VCaP (cell line): ENCODE results near the gene STX10.

Experiments used
- H3K27ac ChIP-seq: fragments of 450-650 bp; 2 replicates; pipeline ENCODE4 v1.5.1; 2017
- TF ChIP-seq, protein P1 (sequence below): fragments of 450-650 bp; conservative IDR thresholded peaks from 2 replicates; pipeline ENCODE4 v1.5.1; 2017; ENCODE audit warnings: mild to moderate bottlenecking, moderate library complexity

Gene STX10

DNA sequence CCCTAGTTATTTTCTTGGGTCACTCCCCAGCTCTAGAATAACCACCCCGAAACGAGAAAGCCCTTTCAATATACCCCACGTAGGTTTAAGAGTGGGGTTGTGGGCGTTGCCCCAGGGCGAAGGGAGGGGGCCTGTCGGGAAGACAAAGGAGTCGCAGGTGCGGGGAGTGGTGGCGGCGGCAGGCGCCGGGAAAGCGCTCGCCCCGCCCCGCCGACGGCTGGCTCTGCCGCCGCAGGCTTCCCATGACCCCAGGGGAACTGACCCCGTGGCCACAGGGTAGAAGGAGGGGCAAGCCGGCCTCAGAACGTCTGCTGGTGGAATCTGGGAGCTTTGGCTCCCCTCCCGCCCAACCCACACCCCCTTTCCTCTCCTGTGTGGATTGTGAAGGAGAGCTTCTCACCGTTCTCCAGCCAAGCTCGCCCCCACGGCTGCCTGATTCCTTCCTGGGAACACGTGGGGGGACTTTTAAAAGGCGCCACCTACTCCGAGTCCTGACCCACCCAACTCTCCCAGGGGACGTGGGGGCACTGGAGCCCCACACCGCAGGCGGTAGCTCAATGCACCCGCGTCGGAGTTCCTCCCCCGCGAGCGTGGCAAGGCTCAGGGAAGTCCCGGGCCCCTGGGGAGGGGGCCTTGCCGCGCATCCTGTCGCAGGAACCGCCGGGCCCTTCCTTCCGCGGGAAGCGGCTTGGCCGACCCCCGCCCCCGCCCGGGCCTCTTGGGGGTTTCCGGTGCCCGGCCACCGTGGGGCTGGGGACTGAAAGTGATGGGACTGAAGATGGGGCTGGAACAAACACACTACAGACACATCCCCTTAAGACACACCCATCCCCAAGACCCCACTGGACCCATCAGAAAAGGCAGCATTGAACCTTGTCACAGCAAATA, 5.5 kb upstream of the STX10 start:
- H3K27ac ChIP-seq = peak overlapping the region; percentile 95
- TF ChIP-seq, protein P1, sequence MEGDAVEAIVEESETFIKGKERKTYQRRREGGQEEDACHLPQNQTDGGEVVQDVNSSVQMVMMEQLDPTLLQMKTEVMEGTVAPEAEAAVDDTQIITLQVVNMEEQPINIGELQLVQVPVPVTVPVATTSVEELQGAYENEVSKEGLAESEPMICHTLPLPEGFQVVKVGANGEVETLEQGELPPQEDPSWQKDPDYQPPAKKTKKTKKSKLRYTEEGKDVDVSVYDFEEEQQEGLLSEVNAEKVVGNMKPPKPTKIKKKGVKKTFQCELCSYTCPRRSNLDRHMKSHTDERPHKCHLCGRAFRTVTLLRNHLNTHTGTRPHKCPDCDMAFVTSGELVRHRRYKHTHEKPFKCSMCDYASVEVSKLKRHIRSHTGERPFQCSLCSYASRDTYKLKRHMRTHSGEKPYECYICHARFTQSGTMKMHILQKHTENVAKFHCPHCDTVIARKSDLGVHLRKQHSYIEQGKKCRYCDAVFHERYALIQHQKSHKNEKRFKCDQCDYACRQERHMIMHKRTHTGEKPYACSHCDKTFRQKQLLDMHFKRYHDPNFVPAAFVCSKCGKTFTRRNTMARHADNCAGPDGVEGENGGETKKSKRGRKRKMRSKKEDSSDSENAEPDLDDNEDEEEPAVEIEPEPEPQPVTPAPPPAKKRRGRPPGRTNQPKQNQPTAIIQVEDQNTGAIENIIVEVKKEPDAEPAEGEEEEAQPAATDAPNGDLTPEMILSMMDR = no peak

DNA sequence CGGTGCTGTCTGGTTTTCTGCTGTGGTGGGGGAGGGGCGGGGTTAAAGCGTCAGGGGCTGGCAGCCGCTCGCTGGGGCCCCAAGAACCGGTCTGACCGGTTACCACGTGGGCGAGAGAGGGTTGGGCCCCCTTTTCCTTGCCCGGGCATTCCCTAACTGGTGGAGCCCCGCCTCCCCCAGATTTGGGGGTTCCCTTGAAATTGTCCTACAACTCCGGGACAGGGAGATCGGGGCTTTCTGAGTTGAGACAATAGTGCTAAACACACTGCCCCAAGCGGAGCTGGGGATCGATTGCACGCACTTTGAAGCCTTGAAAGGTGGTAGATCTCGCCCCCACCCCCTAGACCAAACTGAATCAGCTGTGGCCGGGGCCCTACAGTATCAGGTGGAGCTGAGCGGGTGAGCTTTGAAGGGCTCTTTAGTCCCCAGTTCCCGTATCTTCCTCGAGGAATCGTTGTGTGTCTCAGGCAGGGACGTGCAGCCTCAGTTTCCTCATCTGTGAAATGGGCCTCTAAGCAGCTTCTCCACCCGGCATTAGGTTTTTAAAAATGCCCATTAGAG, 4.8 kb upstream of the STX10 start:
- TF ChIP-seq, protein P1 = peak; percentile 15; the same call in 1 of the 2 replicates
- H3K27ac ChIP-seq = peak overlapping the region; percentile 95

DNA sequence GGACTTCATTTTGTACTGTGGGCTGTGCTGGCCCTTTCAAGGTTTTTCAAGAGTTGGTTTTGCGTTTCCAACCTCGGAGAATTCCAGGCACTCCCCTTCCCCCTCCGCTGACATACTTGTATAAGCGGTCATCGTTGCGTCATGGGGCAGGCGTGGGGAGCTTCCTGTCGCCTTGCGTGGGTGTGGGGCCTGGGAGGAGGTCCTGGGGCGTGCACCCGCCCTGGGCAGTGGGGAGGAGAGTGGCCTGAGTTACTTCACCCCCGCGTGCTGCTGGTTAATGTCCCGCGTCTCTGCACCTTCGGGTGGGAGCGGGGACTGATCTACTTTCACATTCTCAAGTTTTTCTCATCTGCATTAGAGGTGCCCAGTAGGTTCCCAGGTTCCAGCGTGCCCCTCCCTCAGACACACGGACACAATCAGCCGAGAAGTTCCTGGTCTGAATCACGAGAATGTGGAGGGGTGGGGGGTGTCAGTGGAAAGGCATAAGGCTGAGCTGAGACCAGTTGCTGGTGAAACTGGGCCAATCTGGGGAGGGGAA, 4.1 kb upstream of the STX10 start:
- H3K27ac ChIP-seq = peak overlapping the region; percentile 95
- TF ChIP-seq, protein P1 = no peak

DNA sequence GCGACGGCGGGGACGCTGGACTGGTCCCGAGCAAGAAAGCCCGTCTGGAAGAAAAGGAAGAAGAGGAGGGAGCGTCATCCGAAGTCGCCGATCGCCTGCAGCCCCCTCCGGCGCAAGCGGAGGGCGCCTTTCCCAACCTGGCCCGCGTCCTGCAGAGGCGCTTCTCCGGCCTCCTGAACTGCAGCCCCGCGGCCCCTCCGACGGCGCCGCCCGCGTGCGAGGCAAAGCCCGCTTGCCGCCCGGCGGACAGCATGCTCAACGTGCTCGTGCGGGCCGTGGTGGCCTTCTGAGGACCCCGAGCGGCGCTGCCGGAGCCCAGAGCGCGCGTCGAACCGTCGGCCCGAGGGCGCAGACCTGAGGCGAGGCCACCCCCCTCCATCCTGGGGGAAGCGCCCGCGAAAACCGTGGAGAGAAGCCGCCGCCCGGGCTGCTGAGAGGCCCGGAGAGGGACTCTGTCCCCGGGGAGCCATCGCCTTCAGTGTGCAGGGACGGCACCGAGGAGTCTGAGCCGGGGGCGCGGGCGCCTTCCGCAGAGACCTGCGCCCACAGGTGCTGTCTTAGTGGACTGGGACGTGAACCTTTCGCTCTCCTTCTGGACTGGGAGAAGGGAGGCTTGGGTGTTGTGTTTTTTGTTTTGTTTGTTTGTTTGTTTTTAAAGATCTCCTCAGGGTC, 3.5 kb upstream of the STX10 start:
- H3K27ac ChIP-seq = peak overlapping the region; percentile 95
- TF ChIP-seq, protein P1 = peak; percentile 40; the same call in 1 of the 2 replicates

DNA sequence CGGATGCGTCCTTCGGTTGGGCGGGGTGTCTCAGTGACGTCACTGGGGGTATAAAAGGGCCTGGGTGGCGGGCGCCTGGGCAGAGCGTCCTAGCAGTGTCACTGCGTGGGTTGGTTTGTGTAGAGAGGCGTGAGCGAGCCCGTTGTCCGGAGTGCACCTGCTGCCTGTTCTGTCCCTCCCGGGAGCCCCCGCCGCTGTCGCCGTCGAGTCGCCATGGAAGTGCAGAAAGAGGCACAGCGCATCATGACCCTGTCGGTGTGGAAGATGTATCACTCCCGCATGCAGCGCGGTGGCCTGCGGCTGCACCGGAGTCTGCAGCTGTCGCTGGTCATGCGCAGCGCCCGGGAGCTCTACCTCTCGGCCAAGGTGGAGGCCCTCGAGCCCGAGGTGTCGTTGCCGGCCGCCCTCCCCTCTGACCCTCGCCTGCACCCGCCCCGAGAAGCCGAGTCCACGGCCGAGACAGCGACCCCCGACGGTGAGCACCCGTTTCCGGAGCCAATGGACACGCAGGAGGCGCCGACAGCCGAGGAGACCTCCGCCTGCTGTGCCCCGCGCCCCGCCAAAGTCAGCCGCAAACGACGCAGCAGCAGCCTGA, 2.9 kb upstream of the STX10 start:
- H3K27ac ChIP-seq = peak overlapping the region; percentile 95

DNA sequence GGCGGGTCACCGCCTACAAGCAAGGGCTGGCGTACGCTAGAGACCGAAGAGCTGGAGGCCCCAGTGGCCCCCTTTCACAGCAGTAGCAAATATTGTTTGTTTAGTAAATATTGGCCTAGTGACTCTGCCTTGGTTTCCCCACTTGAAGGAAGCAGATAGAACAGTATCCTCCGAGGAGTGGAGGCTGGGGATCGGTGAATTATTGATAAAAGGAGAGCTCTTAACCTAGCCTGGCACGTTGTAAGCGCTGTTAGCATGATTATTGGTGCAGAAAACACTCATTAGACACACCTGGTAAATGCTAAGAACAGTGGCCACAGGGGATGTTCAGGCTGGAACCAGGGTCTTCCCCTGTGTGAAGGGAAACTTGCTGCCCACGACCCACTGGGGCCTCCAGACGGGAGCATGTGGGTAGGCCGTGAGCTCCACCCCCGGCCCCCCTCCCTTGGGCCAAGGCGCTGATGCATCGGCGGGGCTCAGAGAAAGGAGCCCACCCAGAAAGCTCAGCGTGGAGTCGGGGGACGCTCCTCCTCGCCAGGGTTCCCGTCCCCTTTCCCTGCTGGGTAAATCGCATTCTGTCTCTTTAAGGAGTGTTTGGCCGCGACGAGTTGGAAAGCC, 2.3 kb upstream of the STX10 start:
- TF ChIP-seq, protein P1 = no peak
- H3K27ac ChIP-seq = peak overlapping the region; percentile 95

More for the DNA sequence above, 2.9 kb upstream of the STX10 start:
- TF ChIP-seq, protein P1 = no peak; the same call in 1 of the 2 replicates
